ENCODE measurements around the gene SOWAHD.
"Not testable (repeated sequence)": the region's sequence is repeated elsewhere in the genome, so short reads cannot be mapped to it uniquely, and the experiment has no call there.

SOWAHD gene, protein sequence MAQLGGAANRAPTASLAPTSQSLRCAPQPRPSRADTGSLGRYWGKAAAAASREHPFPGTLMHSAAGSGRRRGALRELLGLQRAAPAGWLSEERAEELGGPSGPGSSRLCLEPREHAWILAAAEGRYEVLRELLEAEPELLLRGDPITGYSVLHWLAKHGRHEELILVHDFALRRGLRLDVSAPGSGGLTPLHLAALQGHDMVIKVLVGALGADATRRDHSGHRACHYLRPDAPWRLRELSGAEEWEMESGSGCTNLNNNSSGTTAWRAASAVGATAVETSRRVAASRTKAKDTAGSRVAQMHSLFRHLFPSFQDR

DNA sequence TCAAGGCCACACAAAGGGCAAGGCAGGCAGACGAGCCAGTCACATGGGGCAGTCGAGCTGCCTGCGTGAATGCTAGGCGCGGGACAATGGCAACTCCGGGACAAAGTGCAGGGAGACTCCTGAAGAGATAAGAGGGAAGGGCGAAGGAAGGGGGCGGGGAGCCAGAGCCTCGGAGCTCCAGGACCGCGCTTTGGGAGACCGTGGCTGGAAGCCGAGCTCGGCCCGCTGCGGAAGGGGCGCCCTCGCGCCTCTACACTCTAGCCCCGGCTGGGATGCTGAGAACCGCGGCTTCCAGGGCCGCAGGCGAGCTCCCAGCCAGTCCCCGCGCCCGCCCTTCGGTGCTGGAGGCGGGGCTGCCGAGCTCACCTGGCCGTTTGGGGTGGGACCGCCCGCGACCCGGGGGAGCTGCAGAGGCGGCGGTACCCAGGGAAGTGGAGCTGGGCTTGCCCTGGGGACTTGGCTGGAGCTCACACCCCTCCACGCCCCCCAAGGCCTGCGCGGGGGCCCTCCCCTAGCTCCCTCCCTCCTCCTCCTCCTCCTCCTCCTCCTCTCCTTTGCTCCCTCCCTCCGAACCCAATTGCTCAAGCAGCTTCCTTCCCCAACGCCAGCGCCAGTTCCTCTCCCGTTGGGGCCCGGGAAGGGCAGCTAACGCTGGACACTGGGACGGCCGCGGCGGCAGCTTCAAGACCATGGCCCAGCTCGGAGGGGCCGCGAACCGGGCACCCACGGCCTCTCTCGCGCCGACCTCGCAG is at the start of gene SOWAHD:
Gene SOWAHD, plus strand, starts transcription at position 610 of the 752 bp plus-strand sequence. Its CDS starts 80 bp downstream, at position 690.
- peak; percentile 20 for DNase-seq

DNA sequence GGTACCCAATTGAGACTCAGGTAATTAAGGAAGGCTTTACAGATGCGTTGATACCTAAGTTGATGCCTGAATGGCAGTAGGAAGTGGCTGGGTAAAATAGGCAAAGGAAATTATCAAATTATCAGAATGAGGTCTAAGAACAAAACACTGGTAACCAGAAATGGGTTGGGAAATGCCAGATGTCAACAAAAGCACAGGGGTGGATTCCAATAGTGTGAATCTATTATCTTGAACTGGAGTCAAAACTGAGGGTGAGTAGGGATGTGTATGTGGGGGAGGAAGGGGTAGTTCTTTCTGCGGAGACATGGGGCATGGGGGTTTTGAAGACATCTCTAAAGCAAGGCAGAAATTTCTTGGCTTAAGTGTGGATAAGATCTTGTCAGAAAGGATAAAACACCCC is 49.5 kb upstream of the SOWAHD start:
- DNase-seq, result no peak

DNA sequence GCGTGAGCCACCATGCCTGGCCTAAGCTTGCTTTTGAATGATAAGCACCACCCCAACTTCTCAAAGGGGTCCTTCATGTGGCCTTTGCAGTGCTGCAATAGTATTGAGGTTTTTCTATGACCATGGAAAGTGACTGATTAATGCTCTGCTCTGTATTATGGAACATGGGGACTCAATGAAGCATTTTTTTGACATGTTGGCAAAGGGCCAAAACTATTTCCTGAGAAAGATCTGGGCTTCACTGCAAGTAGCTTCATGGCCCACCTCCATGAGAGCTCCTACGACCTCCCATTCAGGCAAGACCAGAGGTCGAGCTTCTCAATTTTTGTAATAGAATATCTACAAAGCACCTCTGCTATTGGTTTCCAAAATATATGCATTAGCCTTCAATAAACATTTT is 48.8 kb upstream of the SOWAHD start:
- DNase-seq, result no peak

DNA sequence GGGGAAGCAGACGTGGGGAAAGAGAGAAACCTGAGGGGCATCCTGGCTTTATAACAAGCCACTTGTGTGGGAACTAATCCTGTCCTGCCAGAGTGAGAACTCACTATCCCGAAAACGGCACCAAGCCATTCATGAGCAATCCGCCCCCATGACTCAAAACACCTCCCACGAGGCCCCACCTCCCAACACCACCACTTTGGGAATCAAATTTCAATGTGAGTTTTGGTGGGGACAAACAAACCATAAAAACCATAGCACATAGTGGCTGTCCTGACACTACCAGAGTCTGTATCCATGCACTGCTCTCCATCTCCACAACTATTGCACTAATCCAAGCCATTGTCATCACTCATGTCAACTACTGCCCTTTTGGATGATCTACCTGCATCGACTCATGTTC is 36.9 kb upstream of the SOWAHD start:
- no peak for DNase-seq

DNA sequence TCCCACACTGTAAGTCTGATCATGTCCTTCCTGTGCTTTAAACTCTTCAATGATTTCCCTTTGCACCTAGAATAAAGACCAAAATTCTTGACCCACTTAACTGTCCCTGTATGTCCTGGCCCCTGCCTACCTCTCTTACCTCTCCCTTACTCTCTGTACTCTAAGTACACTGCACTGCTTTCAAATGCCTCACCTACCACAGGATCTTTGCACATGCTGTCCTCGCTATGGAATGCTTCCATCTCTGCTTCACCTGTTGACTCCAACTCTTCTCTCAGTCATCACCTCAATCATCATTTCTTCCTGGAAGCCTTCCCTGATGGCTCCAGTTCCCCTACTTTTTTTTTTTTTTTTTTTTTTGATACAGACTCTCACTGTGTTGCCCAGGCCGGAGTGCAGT is 36.5 kb upstream of the SOWAHD start:
- DNase-seq, result no peak

DNA sequence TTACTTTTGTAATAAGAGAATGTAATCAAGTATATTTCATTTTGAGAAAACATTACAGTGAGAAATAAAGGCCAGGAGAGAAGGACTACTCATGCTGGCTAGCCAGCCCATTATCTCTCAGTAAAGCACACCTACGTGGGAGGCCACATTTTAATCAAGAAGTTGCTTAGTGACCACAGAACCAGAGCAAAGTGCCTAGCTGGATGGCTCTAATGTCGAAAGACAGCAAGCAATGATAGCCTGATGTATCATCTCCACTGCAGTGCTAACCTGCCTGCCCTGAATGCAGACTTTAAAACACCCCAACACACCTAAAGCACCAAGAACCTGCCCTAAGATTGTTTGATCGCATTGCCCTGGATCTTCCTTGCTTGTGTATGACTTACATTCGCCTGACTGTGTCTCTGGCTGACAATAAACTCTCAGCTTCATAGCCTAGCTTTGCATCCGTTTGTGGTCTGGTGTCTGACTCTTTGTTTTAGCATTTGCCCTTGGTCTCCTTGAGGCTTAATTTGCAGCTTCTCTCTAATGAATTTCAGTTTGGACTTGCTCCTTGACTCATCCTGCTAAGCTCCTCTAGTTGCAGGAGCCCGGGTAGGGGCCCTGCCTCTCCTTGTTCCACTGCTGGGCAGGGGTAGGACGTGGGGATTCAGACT is 31.4 kb upstream of the SOWAHD start:
- DNase-seq, result no peak

DNA sequence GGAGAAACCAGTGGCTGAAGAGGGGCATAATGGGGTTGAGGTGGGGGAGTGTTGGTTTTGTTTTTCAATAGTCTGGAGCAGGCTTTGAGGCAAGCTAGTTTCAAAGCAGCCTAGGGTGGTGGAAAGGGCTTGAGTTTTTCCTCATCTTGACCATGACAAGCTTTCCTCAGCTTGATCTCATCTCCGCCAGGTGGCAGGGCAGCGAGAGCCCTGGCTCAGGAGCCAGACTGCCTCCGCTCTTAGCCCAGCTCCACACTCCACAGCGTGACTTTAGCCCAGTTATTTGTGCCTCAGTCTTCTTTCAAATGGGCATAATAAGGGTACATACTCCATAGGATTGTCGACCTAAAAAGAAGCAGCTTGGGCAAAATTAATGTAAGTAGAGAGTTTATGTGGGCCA is 29.9 kb upstream of the SOWAHD start:
- DNase-seq, result no peak

DNA sequence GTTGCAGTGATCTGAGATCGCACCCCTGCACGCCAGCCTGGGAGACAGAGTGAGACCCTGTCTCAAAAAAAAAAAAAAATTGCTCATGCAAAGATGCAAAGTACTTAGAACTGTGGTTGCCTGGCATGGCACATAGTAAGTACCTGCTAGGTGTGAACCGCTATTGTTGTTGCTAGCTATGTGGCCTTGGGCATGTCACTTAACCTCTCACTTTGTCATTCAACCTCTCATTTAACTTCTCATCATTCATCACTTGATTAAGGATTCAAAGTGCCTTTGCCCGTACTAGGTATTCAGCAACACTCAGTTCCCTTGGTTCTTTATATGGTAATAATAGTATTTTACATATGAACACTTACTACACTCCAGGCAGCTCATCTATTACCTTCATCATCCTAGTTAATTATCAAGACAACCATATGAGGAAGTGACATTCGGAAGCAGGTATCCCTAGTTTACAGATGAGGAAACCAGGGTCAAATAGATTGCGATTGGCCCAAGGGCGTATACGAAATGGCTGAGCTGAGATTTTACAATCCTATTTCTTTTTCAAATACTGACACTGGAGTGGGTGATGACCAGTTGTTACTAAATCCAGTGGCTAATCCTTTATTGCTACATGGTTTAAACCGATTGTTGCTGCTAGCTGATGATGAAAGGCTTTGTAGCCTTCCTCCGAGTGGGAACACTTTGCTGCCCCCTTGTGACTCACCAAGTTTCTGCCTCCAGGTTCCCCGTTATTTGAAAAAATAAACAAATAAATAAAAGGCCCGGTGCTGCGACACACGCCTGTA is 28.8 kb upstream of the SOWAHD start:
- DNase-seq, result peak; percentile 61

DNA sequence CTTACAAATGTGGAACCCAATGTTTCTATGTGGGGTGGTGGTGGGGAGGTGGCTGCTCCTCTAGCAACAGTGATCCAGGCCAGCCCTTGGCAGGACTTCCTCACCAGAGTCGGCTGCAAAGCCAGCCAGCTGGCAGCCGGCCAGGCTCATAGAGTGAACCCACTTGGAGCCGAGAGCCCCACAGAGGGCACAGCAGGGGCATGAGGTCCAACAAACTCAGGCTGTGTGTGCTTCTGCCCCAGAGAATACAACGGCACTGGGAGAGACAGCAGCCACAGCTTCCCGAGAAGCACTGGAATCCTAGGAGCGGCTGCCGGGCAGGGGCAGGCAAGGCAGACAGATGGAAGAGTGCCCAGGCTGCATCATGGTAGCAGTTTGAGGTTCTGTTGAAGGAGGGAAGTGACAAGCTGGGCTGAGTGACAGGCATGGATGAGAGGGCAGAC is 23.5 kb upstream of the SOWAHD start:
- no peak for DNase-seq

DNA sequence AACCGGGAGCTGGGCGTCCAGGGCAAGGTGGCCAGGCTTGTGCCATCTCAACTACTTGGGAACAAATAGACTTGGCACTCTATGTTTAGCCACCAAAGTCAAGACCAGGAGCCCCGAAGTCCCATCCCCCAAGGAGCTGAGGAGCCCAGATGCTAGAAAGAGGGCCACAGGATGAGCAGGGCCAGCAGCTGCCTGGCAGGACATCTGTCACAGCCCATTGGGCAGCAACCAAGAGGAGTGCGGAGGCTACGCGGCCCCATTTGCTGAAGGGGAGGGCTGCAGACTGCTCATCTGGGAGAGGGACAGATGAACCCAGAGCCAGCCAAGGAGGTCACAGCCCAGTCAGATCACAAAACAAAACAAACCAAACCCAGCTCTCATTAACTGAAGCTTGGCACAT is 22.9 kb upstream of the SOWAHD start:
- DNase-seq, result no peak

DNA sequence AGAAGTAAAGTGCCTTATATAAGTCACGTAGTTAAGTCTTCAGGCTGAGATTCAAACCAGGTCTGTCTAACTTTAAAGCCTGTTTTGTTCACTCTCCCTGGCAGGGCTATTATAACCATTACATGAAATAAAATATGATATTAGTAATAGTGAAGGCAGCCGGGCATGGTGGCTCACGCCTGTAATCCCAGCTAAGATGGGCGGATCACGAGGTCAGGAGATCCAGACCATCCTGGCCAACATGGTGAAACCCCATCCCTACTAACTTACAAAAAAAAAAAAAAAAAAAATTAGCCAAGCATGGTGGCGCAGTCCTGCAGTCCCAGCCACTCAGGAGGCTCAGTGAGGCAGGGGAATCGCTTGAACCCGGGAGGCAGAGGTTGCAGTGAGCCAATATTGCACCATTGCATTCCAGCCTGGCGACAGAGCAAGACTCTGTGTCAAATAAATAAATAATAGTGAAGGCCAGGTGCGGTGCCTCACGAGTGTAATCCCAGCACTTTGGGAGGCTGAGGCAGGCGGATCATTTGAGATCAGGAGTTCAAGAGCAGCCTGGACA is 22.1 kb upstream of the SOWAHD start:
- DNase-seq, result no peak

DNA sequence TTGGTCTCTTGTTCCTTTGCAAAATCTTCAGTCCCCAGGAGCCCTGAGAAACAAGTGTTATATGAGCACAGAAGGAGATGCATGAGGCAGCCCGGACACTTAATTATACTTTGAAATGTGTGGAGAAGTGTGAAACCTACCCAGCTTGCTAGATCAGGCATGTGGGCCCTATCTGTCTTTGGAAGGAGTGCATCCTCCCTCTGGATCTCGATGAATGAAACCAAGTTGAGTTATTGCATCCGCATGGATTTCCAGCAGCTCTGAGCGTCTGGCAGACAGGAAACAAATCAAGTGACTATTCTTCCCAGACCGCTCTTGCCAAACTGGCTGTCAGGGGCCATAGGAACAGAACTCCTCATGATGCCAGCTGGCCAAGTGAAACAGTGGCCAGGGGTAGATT is 19.6 kb upstream of the SOWAHD start:
- no peak for DNase-seq

DNA sequence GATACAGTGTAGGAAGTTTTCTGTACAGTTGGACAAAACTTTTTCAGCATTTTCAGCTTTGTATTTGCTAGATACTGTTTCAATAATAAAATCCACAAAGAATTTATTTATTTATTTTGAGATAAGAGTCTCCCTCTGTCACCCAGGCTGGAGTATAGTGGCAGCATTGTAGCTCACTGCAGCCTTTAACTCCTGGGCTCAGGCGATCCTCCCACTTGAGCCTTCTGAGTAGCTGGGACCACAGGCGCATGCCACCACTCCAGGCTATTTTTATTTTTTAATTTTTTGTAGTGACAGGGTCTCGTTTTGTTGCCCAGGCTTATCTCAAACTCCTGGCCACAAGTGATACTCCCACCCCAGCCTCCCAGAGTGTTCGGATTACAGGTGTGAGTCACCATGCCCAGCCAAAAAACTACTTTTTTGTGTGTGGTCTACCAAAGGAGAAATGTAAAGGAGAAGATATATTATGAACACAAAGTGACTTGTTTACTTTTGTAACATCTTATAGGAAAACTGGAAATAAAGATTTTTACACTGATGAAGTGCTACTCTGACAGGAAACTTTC is 13.0 kb upstream of the SOWAHD start:
- DNase-seq, result no peak

DNA sequence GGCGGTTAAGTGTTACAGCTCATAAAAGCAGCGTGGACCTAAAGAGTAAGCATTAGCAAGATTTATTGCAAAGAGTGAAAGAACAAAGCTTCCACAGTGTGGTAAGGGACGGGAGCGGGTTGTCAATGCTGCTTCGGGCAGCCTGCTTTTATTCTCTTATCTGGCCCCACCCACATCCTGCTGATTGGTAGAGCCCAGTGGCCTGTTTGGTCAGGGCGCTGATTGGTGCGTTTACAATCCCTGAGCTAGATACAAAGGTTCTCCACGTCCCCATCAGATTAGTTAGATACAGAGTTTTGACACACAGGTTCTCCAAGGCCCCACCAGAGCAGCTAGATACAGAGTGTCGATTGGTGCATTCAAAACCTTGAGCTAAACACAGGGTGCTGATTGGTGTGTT is 8.3 kb upstream of the SOWAHD start:
- DNase-seq, result not testable (repeated sequence)

DNA sequence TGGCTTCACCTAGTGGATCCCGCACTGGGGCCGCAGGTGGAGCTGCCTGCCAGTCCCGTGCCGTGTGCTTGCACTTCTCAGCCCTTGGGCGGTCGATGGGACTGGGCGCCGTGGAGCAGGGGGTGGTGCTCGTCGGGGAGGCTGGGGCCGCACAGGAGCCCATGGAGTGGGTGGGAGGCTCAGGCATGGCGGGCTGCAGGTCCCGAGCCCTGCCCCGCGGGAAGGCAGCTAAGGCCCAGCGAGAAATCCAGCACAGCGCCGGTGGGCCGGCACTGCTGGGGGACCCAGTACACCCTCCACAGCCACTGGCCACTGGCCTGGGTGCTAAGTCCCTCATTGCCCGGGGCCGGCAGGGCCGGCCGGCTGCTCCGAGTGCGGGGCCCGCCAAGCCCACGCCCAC is 7.6 kb upstream of the SOWAHD start:
- not testable (repeated sequence) for DNase-seq

DNA sequence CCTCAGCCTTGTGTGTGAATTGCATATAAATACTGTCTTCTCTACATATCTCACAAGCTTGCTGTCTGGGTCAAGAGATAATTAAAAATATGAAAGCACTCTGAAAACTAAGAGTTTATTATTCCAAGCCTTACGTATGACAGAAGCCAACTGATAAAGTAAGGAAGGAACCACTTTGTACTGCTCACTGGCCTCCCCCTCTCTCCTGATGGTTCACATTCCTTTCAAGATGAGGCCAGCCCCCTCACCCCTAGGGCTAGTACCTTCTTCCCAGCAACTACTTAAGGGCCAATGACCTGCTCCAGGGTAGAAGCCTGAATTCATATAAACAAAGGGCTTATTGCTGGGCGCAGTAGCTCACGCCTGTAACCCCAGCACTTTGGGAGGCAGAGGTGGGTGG is 5.4 kb upstream of the SOWAHD start:
- no peak for DNase-seq

DNA sequence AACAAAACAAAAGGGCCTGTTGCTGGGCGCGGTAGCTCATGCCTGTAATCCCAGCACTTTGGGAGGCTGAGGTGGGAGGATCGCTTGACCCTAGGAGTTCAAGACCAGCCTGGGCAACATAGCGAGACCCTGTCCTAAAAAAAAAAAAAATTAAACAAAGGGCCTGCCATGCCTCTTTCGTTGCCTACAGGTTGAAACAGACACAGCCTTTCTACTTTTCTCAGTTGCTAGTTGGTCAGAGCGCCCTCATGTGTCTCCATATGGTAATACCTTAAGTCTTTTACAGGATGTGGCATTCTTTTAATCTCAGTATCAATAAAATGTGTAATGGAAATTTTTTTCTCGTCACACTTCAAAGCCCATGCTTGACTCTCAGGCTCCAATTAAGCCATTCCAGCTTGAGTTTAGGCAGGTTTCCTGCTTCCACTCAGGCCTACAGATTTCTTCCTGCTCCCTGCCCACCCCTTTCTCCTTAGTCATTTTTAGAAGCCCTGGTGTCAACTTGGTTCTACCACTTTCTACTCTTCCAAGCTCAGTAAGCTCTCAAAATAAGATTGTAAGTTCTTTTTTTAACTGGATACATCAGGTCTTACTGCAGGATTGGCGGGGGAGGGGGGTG is 4.6 kb upstream of the SOWAHD start:
- DNase-seq, result peak; percentile 25

DNA sequence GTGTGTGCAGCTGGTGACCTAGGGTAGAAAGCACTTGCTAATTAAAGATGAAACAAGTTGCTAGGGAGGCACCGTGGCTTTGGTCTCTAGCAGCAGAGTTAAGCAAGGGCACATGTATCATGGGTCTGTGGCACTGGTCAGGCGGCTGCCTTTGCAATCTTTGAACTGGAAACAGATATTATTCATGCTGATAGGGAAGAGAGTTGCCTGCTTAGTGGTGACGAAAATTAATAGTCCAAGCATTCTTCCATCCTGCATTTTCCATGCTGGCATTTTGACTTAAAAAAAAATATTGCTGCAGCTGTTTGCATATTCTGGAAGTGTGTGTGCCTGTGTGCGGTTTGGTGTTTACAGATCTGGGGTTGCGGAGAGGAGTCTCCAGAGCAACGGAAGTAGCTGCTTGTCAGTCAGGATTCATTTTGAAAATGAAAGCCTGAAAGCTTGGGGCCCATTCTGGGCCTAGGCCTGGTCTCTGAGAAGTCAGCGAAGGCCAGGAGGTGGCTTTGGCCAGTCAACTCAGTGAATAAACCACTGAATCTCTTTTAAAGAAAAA is 2.3 kb upstream of the SOWAHD start:
- peak; percentile 43 for DNase-seq

DNA sequence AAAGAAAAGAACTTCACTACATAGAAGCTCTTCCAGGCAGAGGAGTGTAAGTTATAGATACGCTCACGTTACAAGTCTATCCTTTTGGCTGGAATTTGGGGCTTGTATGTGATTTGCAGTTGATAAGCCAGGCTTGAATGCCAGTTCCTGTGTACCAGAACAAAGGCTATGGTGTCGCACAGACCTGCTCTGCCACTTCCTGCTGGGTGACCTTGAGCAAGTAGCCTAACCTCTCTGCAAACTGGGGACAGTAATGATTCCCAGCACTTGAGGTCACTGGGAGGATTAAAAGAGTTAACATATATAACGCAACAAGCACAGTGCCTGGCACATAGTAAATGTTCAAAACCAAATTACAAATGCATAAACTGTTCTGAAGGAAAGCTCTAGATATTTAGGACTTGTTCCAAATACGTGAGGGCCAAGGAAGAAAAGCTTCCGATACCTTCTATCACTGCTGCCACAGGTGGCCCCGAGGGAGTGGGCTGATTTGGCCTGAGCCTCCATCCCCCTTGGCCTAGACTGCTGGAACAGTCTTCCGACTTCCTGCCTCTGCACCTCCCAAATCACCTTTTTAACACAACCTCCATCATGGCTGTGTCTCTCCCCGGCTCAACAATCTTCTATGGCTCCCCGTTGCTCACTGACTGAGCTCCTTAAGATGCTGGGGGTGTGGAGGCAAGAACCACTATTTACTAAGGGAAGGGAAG is 1.3 kb upstream of the SOWAHD start:
- DNase-seq, result no peak

DNA sequence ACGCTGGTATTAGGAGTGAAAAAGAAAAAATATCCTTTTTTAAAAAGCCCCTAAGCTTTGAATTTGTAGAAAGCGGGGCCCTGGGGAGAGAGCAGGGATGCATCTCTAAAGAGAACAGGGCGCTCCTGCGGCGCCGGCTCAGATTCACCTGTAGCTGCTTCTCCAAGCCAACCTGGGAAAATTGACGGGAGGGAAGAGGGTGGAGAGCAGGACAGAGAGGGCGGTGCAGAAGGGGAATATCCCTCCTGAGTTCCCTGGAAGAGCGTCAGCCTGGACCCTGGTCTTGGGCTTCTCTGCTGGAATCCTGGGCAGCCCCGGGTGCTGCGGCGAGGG is 776 bp upstream of the SOWAHD start:
- no peak for DNase-seq

DNA sequence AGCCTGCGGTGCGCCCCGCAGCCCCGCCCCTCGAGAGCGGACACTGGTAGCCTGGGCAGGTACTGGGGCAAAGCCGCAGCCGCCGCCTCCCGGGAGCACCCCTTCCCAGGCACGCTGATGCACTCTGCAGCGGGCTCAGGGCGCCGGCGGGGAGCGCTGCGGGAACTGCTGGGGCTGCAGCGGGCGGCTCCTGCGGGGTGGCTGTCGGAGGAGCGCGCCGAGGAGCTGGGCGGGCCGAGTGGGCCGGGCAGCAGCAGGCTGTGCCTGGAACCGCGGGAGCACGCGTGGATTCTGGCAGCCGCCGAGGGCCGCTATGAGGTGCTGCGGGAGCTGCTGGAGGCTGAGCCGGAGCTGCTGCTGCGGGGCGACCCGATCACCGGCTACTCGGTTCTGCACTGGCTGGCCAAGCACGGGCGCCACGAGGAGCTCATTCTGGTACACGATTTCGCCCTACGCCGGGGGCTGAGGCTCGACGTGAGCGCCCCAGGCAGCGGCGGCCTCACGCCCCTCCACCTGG is 401 bp downstream of the SOWAHD start:
- DNase-seq, result peak; percentile 25

Measured in activated naive CD4-positive, alpha-beta T cell treated with anti-CD3 and anti-CD28 coated beads, Interleukin-2, amount 50 U/mL, for 16 hours (primary cell).